GM12875 (cell line): Measurements from ENCODE around the gene ADD3.

Experiments used
- H3K4me3 ChIP-seq: one replicate; pipeline ENCODE4 v1.5.1; 2011; ENCODE audit warnings: low read depth, low read length, control low read depth
- CTCF ChIP-seq: IDR thresholded peaks from 2 replicates; pipeline ENCODE4 v1.5.1; 2011; ENCODE audit warnings: low read depth, mild to moderate bottlenecking, control low read depth, inconsistent platforms, low read length, moderate library complexity, borderline replicate concordance; ENCODE audit not compliant: insufficient read depth

The ADD3 gene

GRCh38 chr10:110010486-110011378 lies 2.9 kb downstream of the ADD3 start:
- H3K4me3 ChIP-seq: no peak overlapping the region

GRCh38 chr10:110011681-110012080 lies 3.9 kb downstream of the ADD3 start:
- no peak for TF ChIP-seq CTCF

More at GRCh38 chr10:110010486-110011378, 2.9 kb downstream of the ADD3 start:
- no peak for TF ChIP-seq CTCF

GRCh38 chr10:110013630-110014293 lies 6.0 kb downstream of the ADD3 start:
- TF ChIP-seq CTCF: no peak
- no peak overlapping the region for H3K4me3 ChIP-seq

More at GRCh38 chr10:110011681-110012080, 3.9 kb downstream of the ADD3 start:
- H3K4me3 ChIP-seq: no peak overlapping the region

GRCh38 chr10:110016039-110016438 lies 8.3 kb downstream of the ADD3 start:
- 0 out of 2 replicates have a peak, but pooled peaks have one; percentile 3 for TF ChIP-seq CTCF
- no peak overlapping the region for H3K4me3 ChIP-seq

- TF ChIP-seq CTCF: no peak
These were observed 9.3 kb downstream of the ADD3 start for GRCh38 chr10:110017052-110017451.

GRCh38 chr10:110017907-110018306 lies 10.1 kb downstream of the ADD3 start:
- no peak for TF ChIP-seq CTCF
- no peak overlapping the region for H3K4me3 ChIP-seq

More at GRCh38 chr10:110017052-110017451, 9.3 kb downstream of the ADD3 start:
- H3K4me3 ChIP-seq: no peak overlapping the region
